ENCODE data around the gene FRG2B.

DNA sequence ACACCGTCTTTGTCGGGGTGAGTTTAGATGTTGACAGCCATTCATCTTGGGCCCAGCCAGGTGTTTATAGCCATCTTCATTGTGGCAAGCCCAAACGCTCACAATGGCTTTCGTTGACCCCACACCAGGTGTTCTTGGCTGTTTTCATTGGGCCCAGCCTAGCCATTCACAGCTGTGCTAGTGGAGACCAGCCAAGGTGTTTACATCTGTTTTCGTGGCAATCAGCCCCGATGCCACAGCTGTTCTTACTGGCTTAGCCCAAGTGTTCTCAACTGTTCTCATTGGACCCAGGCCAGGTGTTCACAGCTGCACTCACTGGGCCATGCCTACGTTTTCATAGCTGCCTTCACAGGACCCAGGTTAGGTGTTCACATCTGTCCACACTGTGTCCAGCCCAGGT lies 7.7 kb downstream of the FRG2B start:
- no peak for TF ChIP-seq POLR2A (IDR thresholded peaks at IDR 0.05; ENCODE audit: low read depth, low read length)
- no peak for TF ChIP-seq TAF1 (IDR thresholded peaks at IDR 0.05; ENCODE audit: low read depth, low read length)
- TF ChIP-seq POLR2AphosphoS5 (IDR thresholded peaks at IDR 0.05; ENCODE audit: low read depth, low read length) = no peak
- TF ChIP-seq POU2F2 (IDR thresholded peaks at IDR 0.05; ENCODE audit: low read depth, low read length) = no peak
- no peak for TF ChIP-seq SPI1 (IDR thresholded peaks at IDR 0.05; ENCODE audit: low read depth, low read length)
